GM18867 (cell line): ENCODE results near the gene AK8.

Experiments used
- ATAC-seq: cut with Tn5 transposase; IDR thresholded peaks from one replicate; pipeline ENCODE4 v1.9.1; 2021; ENCODE audit warnings: mild to moderate bottlenecking, moderate library complexity; ENCODE audit not compliant: unreplicated experiment

AK8 gene, protein sequence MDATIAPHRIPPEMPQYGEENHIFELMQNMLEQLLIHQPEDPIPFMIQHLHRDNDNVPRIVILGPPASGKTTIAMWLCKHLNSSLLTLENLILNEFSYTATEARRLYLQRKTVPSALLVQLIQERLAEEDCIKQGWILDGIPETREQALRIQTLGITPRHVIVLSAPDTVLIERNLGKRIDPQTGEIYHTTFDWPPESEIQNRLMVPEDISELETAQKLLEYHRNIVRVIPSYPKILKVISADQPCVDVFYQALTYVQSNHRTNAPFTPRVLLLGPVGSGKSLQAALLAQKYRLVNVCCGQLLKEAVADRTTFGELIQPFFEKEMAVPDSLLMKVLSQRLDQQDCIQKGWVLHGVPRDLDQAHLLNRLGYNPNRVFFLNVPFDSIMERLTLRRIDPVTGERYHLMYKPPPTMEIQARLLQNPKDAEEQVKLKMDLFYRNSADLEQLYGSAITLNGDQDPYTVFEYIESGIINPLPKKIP

GRCh38 chr9:132877824-132878694 lies at the start of gene AK8:
TSS of gene AK8 (minus strand) at chr9:132878284. CDS start at chr9:132878255, 29 bp downstream.
- ATAC-seq, result peak; percentile 69

- ATAC-seq, result no peak
Observed at GRCh38 chr9:132927704-132928103, 49.6 kb upstream of the AK8 start.

GRCh38 chr9:132923346-132923902 lies 45.3 kb upstream of the AK8 start:
- no peak for ATAC-seq

GRCh38 chr9:132919614-132920268 lies 41.7 kb upstream of the AK8 start:
- ATAC-seq, result no peak

- no peak for ATAC-seq
Observed at GRCh38 chr9:132914924-132915323, 36.8 kb upstream of the AK8 start.

GRCh38 chr9:132912131-132912530 lies 34.0 kb upstream of the AK8 start:
- ATAC-seq, result no peak

GRCh38 chr9:132910376-132910775 lies 32.3 kb upstream of the AK8 start:
- ATAC-seq, result no peak

DNA sequence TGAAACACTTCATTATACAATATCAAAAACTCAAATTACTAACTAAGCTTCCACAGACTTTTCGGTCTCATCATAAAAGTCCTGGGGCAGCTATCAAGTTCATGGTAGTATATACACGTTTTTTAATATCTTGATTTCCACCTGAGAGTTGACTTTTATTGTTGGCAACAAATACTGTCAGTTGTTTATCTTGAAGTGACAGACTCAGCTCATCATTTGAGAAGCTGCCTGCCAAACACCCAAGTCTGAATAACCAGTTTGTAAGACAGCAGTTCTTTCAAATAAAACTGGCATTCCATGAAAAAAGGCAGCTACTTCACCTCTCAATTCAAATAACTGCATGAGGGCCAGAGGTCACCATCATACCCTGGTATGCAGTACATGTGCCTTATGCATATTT lies 31.2 kb upstream of the AK8 start:
- no peak for ATAC-seq

DNA sequence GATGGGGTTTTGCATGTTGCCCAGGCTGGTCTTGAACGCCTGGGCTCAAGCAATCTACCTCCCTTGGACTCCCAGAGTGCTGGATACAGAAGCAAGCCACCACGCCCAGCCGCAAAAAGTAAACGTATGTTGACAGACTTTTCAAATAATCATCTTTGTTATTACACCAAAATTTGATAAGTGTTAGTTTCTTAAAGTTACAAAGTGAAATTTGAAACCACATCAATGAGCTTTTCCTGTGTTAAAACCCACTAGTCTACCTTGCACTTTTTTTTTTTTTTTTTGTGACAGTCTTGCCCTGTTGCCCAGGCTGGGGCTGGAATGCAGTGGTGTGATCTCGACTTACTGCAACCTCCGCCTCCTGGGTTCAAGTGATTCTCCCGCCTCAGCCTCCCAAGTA lies 30.6 kb upstream of the AK8 start:
- ATAC-seq, result no peak

DNA sequence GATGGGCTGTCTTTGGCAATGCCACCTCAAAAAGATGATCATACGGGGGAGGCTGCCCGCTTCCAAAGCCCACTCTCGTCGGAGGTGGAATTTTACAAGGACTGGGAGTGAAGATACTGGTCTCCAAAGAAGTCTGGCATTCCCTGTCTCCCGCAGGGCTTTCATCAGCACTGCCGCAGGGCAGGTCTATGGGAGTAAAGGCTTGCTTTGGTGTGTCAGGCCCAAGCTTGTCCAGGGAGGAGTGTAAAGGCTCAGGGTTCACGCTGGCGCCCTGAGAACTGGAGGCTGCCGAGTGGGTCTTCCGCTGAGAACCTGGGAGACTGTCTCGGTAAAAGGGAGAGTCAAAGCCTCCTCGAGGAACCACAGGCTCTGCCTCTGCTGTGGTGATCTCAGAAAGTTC lies 27.6 kb upstream of the AK8 start:
- no peak for ATAC-seq

DNA sequence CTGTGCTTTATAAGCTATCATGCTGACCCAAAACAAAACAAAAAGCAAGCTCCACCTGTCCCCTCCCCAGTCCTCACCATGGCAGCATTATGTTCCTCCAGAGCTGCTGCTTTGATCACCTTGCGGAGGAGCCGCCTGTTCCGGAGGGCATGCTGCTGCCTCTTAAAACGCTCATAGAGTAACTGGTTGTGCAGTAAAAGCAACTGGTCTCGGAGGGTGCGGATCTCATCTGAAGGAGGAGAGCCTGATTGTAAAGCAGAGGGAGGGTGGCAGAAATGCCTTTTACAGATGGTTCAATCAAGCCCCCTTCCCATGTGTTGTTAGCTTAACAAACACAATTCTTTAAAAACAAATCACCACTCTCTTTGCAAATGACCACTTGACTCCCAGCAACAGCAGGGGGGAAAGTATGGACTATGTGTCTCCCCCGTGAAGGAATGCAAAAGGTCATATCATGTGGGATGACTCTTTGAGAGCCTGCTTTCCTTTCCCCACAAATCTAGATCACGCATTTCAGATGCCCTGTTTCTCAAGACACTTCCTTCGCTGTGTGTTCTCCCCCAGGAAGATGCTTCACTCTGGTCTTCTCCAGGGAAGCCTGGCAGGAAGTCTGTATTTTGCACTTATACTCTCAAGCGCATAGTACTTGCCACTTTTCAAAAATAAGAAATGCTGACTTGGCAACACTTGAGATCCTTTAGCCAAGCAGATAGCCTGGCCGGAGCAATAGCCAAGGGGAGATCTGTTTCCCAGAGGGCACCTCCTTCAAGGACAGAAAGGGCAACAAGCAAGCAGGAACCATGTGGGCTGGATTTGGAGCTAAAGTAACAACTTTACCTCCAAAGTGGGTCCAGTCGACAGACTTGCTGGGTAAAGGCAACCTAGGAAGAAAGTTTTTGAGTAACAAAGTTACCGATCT lies 25.7 kb upstream of the AK8 start:
- ATAC-seq, result no peak

DNA sequence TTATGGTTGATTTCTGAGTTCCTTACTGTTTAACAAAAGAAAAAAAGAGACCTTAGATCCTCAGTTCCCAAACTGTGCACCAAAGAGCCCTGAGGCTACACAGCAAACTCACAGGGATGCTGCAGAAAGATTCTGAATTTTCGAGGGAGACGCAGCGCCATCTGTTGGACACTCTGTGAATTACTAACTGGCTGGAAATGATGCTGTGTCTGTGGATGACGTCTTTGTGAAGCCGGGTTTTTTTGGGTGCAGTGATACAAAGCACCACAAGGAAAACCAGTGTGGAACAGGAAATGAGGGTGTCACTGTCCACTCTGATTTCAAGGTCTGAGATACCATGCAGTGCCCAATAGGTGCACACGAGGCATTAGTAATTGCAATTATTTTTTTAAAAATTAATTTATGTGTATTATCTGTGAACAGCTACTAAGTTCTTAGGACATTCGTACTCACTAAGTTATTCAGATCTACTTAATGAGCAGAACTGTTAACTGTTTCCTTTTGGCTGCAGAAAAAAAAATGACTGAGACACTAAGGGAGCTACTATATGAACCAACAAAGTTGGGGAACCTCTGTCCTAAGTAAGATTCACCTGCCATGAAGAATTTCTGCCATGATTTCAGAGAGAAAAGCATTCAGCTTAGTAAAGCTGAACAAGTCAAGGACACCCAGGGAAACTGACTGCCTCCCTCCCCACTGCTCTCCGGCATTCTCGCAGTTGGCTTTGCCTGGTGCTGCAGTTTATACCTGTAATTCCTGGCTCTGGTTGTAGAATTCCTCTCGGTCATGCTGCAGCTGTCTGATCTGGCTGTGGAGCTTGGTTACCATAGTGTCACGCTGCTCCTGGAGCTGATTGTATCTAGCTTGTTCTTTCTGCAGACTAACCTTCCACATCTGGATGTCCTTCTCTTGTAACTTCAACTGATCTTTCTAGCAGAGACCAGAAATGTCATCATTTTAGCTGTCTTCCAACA lies 24.1 kb upstream of the AK8 start:
- ATAC-seq, result no peak

GRCh38 chr9:132898051-132898450 lies 20.0 kb upstream of the AK8 start:
- ATAC-seq, result no peak

DNA sequence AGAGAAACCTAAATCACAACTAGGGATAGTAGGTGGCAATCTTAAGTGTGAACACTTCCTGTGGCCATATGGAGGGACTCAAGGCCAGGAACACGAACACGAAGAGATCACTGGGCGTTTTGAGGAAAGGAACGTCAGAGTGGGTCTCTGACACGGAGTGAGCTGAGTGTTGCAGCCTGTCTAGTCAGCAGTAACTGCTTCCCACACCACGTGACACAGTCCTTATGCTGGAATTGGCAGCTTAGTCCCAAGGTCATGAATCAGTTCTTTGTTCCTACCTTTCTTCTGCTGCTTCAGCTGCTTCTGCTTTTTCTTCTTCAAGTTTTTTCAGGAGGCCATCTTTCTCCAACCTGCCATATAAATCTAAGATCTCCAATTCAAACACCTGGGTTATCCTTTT lies 18.8 kb upstream of the AK8 start:
- ATAC-seq, result no peak

DNA sequence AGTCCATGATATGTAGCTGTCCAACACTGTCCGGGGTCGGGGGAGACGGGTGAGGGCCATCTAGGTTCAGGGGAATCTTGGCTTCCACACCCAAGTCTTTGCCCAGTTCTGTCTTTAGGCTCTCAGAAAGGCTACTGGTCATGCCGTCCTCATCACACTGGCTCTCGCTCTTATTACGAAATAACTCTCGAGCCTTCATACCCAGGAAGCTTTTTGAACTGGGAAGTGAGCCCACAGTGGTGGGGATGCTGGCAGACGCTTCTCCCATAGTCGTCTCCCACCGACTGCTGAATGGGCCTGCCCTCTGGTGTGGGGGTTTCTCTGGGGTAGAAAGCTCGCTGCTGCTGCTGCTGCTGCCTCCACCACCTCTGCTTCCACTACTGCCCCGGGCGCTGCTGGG lies 18.2 kb upstream of the AK8 start:
- ATAC-seq, result no peak

DNA sequence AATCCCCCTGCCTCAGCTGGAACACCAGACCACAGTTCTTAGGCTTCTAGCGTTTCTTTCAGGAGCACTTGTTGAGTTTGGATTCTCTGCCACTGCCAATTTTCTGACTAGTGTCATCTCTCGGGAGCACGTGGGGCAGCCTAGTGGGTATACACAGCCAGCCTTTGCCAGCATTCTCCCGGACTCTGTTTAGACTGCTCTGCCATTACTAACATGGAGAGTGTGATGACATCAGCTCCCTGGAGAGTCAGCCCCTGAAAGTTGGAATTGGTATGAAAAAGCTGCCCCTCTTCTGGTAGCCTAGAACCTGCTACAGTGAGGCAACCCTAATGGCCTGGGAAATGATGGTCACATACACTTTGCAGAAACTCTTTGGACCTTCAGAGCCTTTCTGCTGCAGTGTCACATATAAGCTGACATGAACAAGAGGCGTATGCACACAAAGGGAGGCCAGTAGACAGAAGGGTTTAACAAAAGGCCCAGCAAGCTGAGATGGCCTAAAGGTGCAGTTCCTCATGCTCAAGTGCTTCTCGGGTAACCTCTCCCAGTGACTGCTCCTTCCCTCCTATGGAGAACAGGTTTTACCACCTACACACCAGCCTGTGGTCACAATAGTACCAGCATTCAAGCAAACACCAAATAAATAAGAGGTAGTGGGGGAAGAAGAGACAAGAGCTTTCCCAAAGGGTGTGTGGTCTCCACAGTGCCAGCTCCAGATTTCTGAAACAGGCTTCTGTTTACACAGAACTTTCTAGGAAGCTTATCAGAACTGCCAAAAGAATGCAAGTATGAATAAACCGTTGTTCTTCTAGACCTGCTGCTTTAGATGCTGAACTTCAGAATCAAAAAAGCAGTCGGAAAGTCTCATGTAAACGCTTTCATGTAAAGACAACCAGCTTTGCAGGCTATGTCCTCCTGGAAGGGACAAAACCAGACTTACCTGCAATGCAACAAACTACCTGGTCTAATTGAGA lies 17.1 kb upstream of the AK8 start:
- no peak for ATAC-seq

- ATAC-seq, result no peak
Observed at GRCh38 chr9:132894346-132894745, 16.3 kb upstream of the AK8 start.

DNA sequence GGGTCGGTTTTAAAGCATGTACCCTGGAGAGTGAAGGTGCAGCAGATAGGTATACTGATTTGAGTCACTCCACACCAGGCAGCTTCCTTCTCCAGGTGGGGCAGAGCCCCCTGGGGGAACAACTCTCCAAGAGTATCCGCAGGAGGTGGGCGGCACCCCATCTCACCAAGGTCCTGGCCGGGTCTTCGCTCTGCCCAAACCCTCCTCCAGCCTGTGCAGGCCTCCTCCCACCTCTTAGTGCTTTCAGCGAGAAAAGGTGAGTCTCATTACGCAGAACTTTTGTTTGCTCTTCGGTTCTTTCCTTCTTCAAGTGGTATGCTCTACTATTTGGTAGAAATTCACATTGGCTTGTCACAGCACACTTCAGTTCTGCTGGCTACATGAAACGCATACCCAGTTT lies 14.3 kb upstream of the AK8 start:
- no peak for ATAC-seq
